SK-N-SH treated with all-trans-retinoic acid at 6 μM for 48 hours (cell line): ENCODE data around the gene MTCL3.

Experiments used
- ATAC-seq: fragments of 200-7000 bp; cut with Tn5 transposase; 3 replicates; pipeline ENCODE4 v1.9.1; 2020; ENCODE audit warnings: mild to moderate bottlenecking, moderate library complexity
- BACH2 ChIP-seq: fragments of 250-450 bp; sonication (Bioruptor Pico); IDR thresholded peaks from 2 replicates; pipeline ENCODE4 v1.9.0; 2021; ENCODE audit warnings: mild to moderate bottlenecking, borderline replicate concordance
- CSDC2 ChIP-seq: fragments of 250-450 bp; sonication (Bioruptor Pico); IDR thresholded peaks from 2 replicates; pipeline ENCODE4 v1.5.0; 2020; ENCODE audit warnings: mild to moderate bottlenecking, moderate library complexity
- ESRRG ChIP-seq: fragments of 250-450 bp; sonication (Bioruptor Pico); IDR thresholded peaks from 2 replicates; pipeline ENCODE4 v1.6.1; 2021; ENCODE audit warnings: mild to moderate bottlenecking
- GLIS3 ChIP-seq: fragments of 250-450 bp; sonication (Bioruptor Pico); IDR thresholded peaks from 2 replicates; pipeline ENCODE4 v1.5.0; 2020; ENCODE audit warnings: mild to moderate bottlenecking, moderate library complexity
- OSR1 ChIP-seq: fragments of 250-450 bp; sonication (Bioruptor Pico); IDR thresholded peaks from 2 replicates; pipeline ENCODE4 v1.8.0; 2022; ENCODE audit warnings: moderate library complexity, mild to moderate bottlenecking, inconsistent platforms
- PPARA ChIP-seq: fragments of 250-450 bp; sonication (Bioruptor Pico); IDR thresholded peaks from 2 replicates; pipeline ENCODE4 v1.5.0; 2020; ENCODE audit warnings: mild to moderate bottlenecking, borderline replicate concordance
- RARB ChIP-seq: fragments of 250-450 bp; sonication (Bioruptor Pico); IDR thresholded peaks from 2 replicates; pipeline ENCODE4 v1.8.0; 2021; ENCODE audit warnings: mild to moderate bottlenecking, moderate library complexity
- SNAI2 ChIP-seq: fragments of 250-450 bp; sonication (Bioruptor Pico); IDR thresholded peaks from 2 replicates; pipeline ENCODE4 v1.5.0; 2020; ENCODE audit warnings: mild to moderate bottlenecking, moderate library complexity
- TCF4 ChIP-seq: fragments of 250-450 bp; sonication (Bioruptor Pico); IDR thresholded peaks from 2 replicates; pipeline ENCODE4 v1.8.0; 2021; ENCODE audit warnings: mild to moderate bottlenecking, moderate library complexity, borderline replicate concordance
- TOX ChIP-seq: fragments of 250-450 bp; sonication (Bioruptor Pico); IDR thresholded peaks from 2 replicates; pipeline ENCODE4 v1.8.0; 2021; ENCODE audit warnings: mild to moderate bottlenecking, moderate library complexity, borderline replicate concordance
- ZC3H10 ChIP-seq: fragments of 250-450 bp; sonication (Bioruptor Pico); IDR thresholded peaks from 2 replicates; pipeline ENCODE4 v1.5.1; 2021; ENCODE audit warnings: mild to moderate bottlenecking, moderate library complexity
- ZFP3 ChIP-seq: fragments of 250-450 bp; sonication (Bioruptor Pico); IDR thresholded peaks from 2 replicates; pipeline ENCODE4 v1.5.0; 2020; ENCODE audit warnings: mild to moderate bottlenecking, moderate library complexity
- ZFP30 ChIP-seq: fragments of 450-650 bp; formaldehyde crosslinking; IDR thresholded peaks from 2 replicates; pipeline ENCODE4 v1.5.0; 2022; ENCODE audit warnings: mild to moderate bottlenecking, moderate library complexity
- ZNF565 ChIP-seq: fragments of 450-650 bp; formaldehyde crosslinking; conservative IDR thresholded peaks from 2 replicates; pipeline ENCODE4 v1.5.0; 2020; ENCODE audit warnings: low read depth, mild to moderate bottlenecking, moderate library complexity
- ZNF8 ChIP-seq: fragments of 450-650 bp; formaldehyde crosslinking; IDR thresholded peaks from 2 replicates; pipeline ENCODE4 v1.5.0; 2020; ENCODE audit warnings: mild to moderate bottlenecking, moderate library complexity
- TF ChIP-seq, protein P1 (sequence below): fragments of 250-450 bp; sonication (Bioruptor Pico); IDR thresholded peaks from 2 replicates; pipeline ENCODE4 v1.5.0; 2020; ENCODE audit warnings: mild to moderate bottlenecking, moderate library complexity
- TF ChIP-seq, protein P2 (sequence below): fragments of 250-450 bp; sonication (Bioruptor Pico); IDR thresholded peaks from 2 replicates; pipeline ENCODE4 v1.5.1; 2020; ENCODE audit warnings: low read depth, mild to moderate bottlenecking, moderate library complexity
- TF ChIP-seq, protein P3 (sequence below): fragments of 250-450 bp; sonication (Bioruptor Pico); IDR thresholded peaks from 2 replicates; pipeline ENCODE4 v1.8.0; 2021; ENCODE audit warnings: low read depth, mild to moderate bottlenecking, moderate library complexity, borderline replicate concordance
- TF ChIP-seq, protein P4 (sequence below): fragments of 250-450 bp; sonication (Bioruptor Pico); IDR thresholded peaks from 2 replicates; pipeline ENCODE4 v1.8.0; 2020; ENCODE audit warnings: mild to moderate bottlenecking, moderate library complexity, borderline replicate concordance
- TF ChIP-seq, protein P5 (sequence below): fragments of 250-450 bp; sonication (Bioruptor Pico); IDR thresholded peaks from 2 replicates; pipeline ENCODE4 v1.5.1; 2021; ENCODE audit warnings: mild to moderate bottlenecking, moderate library complexity

Gene MTCL3

DNA sequence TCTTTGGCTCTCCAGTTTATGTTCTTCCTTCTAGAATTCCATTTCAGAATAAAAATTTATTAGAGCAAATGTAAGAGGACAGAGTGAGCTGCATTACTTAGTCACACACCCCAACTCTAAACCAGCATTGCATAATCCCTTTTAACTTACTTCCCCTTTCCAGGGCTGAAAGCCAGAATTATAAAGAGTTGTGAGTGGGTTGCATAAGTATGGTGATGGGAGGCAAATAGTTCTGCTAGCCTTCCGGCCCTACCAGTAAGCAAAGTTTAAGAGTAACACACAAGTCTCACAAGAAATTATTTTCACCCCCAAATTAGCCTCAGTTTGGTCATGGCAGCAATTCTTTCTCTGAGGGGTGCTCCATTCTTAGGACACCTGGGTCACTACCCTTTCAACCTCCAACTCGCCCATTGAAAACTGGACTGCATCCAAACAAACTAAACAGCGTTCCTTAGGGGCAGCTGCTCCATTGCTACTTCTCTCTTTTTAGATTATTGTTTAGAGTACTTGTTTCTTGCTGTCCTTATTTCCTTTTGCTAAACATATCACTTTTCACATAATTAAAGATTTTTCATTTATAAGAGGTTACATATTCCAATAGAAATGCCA, 61.6 kb downstream of the MTCL3 start:
- no peak for ATAC-seq
- TF ChIP-seq ZFP30 (CRISPR knock-in tag) (no peak), CSDC2 (CRISPR knock-in tag) (no peak), ZC3H10 (CRISPR knock-in tag) (no peak), ZNF565 (CRISPR knock-in tag) (no peak), PPARA (CRISPR knock-in tag) (no peak), GLIS3 (no peak), ESRRG (no peak), ZFP3 (CRISPR knock-in tag) (no peak), SNAI2 (CRISPR knock-in tag) (no peak), ZNF8 (CRISPR knock-in tag) (no peak), BACH2 (no peak), TOX (CRISPR knock-in tag) (no peak), RARB (CRISPR knock-in tag) (no peak), OSR1 (CRISPR knock-in tag) (no peak), TCF4 (CRISPR knock-in tag) (no peak)
- TF ChIP-seq, protein P1, sequence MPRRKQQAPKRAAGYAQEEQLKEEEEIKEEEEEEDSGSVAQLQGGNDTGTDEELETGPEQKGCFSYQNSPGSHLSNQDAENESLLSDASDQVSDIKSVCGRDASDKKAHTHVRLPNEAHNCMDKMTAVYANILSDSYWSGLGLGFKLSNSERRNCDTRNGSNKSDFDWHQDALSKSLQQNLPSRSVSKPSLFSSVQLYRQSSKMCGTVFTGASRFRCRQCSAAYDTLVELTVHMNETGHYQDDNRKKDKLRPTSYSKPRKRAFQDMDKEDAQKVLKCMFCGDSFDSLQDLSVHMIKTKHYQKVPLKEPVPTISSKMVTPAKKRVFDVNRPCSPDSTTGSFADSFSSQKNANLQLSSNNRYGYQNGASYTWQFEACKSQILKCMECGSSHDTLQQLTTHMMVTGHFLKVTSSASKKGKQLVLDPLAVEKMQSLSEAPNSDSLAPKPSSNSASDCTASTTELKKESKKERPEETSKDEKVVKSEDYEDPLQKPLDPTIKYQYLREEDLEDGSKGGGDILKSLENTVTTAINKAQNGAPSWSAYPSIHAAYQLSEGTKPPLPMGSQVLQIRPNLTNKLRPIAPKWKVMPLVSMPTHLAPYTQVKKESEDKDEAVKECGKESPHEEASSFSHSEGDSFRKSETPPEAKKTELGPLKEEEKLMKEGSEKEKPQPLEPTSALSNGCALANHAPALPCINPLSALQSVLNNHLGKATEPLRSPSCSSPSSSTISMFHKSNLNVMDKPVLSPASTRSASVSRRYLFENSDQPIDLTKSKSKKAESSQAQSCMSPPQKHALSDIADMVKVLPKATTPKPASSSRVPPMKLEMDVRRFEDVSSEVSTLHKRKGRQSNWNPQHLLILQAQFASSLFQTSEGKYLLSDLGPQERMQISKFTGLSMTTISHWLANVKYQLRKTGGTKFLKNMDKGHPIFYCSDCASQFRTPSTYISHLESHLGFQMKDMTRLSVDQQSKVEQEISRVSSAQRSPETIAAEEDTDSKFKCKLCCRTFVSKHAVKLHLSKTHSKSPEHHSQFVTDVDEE = no peak
- TF ChIP-seq, protein P2, sequence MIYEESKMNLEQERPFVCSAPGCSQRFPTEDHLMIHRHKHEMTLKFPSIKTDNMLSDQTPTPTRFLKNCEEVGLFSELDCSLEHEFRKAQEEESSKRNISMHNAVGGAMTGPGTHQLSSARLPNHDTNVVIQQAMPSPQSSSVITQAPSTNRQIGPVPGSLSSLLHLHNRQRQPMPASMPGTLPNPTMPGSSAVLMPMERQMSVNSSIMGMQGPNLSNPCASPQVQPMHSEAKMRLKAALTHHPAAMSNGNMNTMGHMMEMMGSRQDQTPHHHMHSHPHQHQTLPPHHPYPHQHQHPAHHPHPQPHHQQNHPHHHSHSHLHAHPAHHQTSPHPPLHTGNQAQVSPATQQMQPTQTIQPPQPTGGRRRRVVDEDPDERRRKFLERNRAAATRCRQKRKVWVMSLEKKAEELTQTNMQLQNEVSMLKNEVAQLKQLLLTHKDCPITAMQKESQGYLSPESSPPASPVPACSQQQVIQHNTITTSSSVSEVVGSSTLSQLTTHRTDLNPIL (CRISPR knock-in tag) = no peak
- TF ChIP-seq, protein P3, sequence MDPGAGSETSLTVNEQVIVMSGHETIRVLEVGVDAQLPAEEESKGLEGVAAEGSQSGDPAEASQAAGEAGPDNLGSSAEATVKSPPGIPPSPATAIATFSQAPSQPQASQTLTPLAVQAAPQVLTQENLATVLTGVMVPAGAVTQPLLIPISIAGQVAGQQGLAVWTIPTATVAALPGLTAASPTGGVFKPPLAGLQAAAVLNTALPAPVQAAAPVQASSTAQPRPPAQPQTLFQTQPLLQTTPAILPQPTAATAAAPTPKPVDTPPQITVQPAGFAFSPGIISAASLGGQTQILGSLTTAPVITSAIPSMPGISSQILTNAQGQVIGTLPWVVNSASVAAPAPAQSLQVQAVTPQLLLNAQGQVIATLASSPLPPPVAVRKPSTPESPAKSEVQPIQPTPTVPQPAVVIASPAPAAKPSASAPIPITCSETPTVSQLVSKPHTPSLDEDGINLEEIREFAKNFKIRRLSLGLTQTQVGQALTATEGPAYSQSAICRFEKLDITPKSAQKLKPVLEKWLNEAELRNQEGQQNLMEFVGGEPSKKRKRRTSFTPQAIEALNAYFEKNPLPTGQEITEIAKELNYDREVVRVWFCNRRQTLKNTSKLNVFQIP (CRISPR knock-in tag) = no peak
- TF ChIP-seq, protein P4, sequence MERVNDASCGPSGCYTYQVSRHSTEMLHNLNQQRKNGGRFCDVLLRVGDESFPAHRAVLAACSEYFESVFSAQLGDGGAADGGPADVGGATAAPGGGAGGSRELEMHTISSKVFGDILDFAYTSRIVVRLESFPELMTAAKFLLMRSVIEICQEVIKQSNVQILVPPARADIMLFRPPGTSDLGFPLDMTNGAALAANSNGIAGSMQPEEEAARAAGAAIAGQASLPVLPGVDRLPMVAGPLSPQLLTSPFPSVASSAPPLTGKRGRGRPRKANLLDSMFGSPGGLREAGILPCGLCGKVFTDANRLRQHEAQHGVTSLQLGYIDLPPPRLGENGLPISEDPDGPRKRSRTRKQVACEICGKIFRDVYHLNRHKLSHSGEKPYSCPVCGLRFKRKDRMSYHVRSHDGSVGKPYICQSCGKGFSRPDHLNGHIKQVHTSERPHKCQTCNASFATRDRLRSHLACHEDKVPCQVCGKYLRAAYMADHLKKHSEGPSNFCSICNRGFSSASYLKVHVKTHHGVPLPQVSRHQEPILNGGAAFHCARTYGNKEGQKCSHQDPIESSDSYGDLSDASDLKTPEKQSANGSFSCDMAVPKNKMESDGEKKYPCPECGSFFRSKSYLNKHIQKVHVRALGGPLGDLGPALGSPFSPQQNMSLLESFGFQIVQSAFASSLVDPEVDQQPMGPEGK (CRISPR knock-in tag) = no peak
- TF ChIP-seq, protein P5, sequence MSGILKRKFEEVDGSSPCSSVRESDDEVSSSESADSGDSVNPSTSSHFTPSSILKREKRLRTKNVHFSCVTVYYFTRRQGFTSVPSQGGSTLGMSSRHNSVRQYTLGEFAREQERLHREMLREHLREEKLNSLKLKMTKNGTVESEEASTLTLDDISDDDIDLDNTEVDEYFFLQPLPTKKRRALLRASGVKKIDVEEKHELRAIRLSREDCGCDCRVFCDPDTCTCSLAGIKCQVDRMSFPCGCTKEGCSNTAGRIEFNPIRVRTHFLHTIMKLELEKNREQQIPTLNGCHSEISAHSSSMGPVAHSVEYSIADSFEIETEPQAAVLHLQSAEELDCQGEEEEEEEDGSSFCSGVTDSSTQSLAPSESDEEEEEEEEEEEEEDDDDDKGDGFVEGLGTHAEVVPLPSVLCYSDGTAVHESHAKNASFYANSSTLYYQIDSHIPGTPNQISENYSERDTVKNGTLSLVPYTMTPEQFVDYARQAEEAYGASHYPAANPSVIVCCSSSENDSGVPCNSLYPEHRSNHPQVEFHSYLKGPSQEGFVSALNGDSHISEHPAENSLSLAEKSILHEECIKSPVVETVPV (CRISPR knock-in tag) = no peak

DNA sequence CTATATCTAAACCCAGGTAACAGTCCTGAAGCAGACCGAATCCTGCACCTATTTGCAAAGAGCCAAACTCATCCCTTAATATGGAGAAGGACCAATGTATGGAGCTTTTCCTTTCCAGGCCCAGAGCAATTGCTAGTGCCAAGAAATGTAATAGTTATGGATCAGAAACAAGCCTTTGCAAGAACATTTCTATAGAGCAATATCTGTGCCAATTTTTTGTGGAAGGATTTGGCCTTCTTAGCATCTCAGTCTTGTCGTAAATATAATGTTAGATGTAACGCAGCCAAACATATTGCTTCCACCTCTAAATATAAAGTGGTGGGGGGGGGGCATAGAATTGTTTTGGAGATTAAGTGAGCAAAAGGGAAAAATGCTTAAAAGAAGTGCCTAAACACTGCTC, 62.7 kb downstream of the MTCL3 start:
- TF ChIP-seq, protein P4 (CRISPR knock-in tag) = no peak
- TF ChIP-seq OSR1 (CRISPR knock-in tag) (no peak), TCF4 (CRISPR knock-in tag) (no peak)
- TF ChIP-seq, protein P1 = no peak
- TF ChIP-seq, protein P2 (CRISPR knock-in tag) = no peak
- TF ChIP-seq, protein P3 (CRISPR knock-in tag) = no peak

More for the DNA sequence above, 62.7 kb downstream of the MTCL3 start:
- ATAC-seq = no peak
